DND-41 (cell line): ENCODE data around the gene INHBC.

Experiments used
- EZH2 ChIP-seq: IDR thresholded peaks from 3 replicates; pipeline ENCODE4 v1.6.1; 2012; ENCODE audit warnings: borderline replicate concordance, low read depth, mild to moderate bottlenecking, moderate library complexity, low read length, inconsistent platforms; ENCODE audit not compliant: severe bottlenecking
- TF ChIP-seq, protein P1 (sequence below): IDR thresholded peaks from 2 replicates; pipeline ENCODE4 v1.5.1; 2012; ENCODE audit warnings: borderline replicate concordance, low read length, moderate library complexity, mild to moderate bottlenecking; ENCODE audit not compliant: poor library complexity, severe bottlenecking; ENCODE audit errors: extremely low read depth

- TF ChIP-seq, protein P1, sequence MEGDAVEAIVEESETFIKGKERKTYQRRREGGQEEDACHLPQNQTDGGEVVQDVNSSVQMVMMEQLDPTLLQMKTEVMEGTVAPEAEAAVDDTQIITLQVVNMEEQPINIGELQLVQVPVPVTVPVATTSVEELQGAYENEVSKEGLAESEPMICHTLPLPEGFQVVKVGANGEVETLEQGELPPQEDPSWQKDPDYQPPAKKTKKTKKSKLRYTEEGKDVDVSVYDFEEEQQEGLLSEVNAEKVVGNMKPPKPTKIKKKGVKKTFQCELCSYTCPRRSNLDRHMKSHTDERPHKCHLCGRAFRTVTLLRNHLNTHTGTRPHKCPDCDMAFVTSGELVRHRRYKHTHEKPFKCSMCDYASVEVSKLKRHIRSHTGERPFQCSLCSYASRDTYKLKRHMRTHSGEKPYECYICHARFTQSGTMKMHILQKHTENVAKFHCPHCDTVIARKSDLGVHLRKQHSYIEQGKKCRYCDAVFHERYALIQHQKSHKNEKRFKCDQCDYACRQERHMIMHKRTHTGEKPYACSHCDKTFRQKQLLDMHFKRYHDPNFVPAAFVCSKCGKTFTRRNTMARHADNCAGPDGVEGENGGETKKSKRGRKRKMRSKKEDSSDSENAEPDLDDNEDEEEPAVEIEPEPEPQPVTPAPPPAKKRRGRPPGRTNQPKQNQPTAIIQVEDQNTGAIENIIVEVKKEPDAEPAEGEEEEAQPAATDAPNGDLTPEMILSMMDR: no peak
- TF ChIP-seq EZH2: no peak
These were observed 22.3 kb downstream of the INHBC start for GRCh38 chr12:57456737-57457490.
